Stimulated activated CD4-positive, alpha-beta T cell treated with anti-CD3 and anti-CD28 coated beads, Interleukin-1b, Interleukin-23, amount 100 ng/mL, for 4 hours (primary cell): Measurements from ENCODE around the gene GPATCH4.
"Not testable (repeated sequence)": the region's sequence is repeated elsewhere in the genome, so short reads cannot be mapped to it uniquely, and the experiment has no call there.

ENCODE experiments used
- DNase-seq, 2 donors: peaks; one replicate each; pipeline ENCODE4 v3.0.0-alpha.2; 2020; ENCODE audit warnings: low read depth in 2 of 2

The GPATCH4 gene

GRCh38 chr1:156578055-156578454, 23.2 kb downstream of the GPATCH4 start:
- no peak for DNase-seq

- no peak for DNase-seq
Observed at GRCh38 chr1:156577550-156577949, 23.7 kb downstream of the GPATCH4 start.

- DNase-seq = no peak
Observed at GRCh38 chr1:156574039-156574633, 27.1 kb downstream of the GPATCH4 start.

GRCh38 chr1:156572663-156573018, 28.6 kb downstream of the GPATCH4 start:
- DNase-seq = no peak

- DNase-seq = peak; percentile 34 to 56
Observed at GRCh38 chr1:156571919-156572662, 29.2 kb downstream of the GPATCH4 start, which contains the start of gene IQGAP3. IQGAP3 (minus strand) TSS chr1:156572565; CDS start chr1:156572529, 36 bp downstream.

- DNase-seq = no peak
Observed at GRCh38 chr1:156571261-156571852, 29.9 kb downstream of the GPATCH4 start.

GRCh38 chr1:156566436-156566835, 34.8 kb downstream of the GPATCH4 start:
- DNase-seq = no peak

GRCh38 chr1:156565519-156565918, 35.8 kb downstream of the GPATCH4 start:
- DNase-seq = no peak

- DNase-seq = no peak
Observed at GRCh38 chr1:156560585-156561163, 40.6 kb downstream of the GPATCH4 start.

GRCh38 chr1:156559797-156560385, 41.4 kb downstream of the GPATCH4 start:
- no peak for DNase-seq

GRCh38 chr1:156559086-156559796, 42.0 kb downstream of the GPATCH4 start:
- no peak for DNase-seq

GRCh38 chr1:156556354-156556753, 44.9 kb downstream of the GPATCH4 start:
- no peak for DNase-seq

- no peak for DNase-seq
Observed at GRCh38 chr1:156555715-156556114, 45.6 kb downstream of the GPATCH4 start.

- DNase-seq = no peak
Observed at GRCh38 chr1:156554971-156555370, 46.3 kb downstream of the GPATCH4 start.

- DNase-seq = no peak
Observed at GRCh38 chr1:156553860-156554485, 47.3 kb downstream of the GPATCH4 start.

GRCh38 chr1:156552937-156553336, 48.3 kb downstream of the GPATCH4 start:
- not testable (repeated sequence) for DNase-seq

- DNase-seq = no peak
Observed at GRCh38 chr1:156552518-156552917, 48.8 kb downstream of the GPATCH4 start.

- DNase-seq = no peak
Observed at GRCh38 chr1:156551869-156552268, 49.4 kb downstream of the GPATCH4 start.

- DNase-seq = no peak
Observed at GRCh38 chr1:156551066-156551643, 50.1 kb downstream of the GPATCH4 start.

GRCh38 chr1:156550346-156550745, 50.9 kb downstream of the GPATCH4 start:
- DNase-seq = no peak

GRCh38 chr1:156549831-156550230, 51.4 kb downstream of the GPATCH4 start:
- no peak for DNase-seq
